Posterior cingulate gyrus (tissue), 11 donors: ENCODE results near the gene UACA.

Experiments
- DNase-seq, 10 donors: peaks; one replicate each; pipeline versions ENCODE4 v3.0.0 to v3.0.0-alpha.2; 2020 to 2021; ENCODE audit warnings: mixed read lengths in 3 of 10
- intact Hi-C: fragments of 100-400 bp; cut with DNase I; formaldehyde crosslinking; loops from one replicate; pipeline ENCODE4 v1.15.1; 2023

The UACA gene

GRCh38 chr15:70605606-70606410, 157.6 kb downstream of the UACA start:
- DNase-seq, result peak; percentile 35 to 88 (median 60)
- intact Hi-C loops, result no loop called here

GRCh38 chr15:70604666-70605315, 158.6 kb downstream of the UACA start:
- DNase-seq, result peak in 3 of 10 donors; percentile 45 to 82 (median 45)

More at GRCh38 chr15:70604666-70605315, 158.6 kb downstream of the UACA start:
- intact Hi-C loops, result no loop called here
